Kidney epithelial cell (primary cell): ENCODE measurements around the gene PDCD1. TPM values are rescaled to one million over a fixed set of nuclear protein-coding genes. Genes with fewer than 3 reads are reported as not detected.

ENCODE experiments used
- DNase-seq: peaks from one replicate; pipeline ENCODE4 v3.0.0-alpha.2; 2010; ENCODE audit warnings: low read depth
- H3K27me3 ChIP-seq: 2 replicates; pipeline ENCODE4 v1.6.0; 2011; ENCODE audit warnings: low read length; ENCODE audit not compliant: control insufficient read depth, insufficient read depth
- H3K36me3 ChIP-seq: 2 replicates; pipeline ENCODE4 v1.5.1; 2011; ENCODE audit warnings: low read length; ENCODE audit not compliant: control insufficient read depth, insufficient read depth
- H3K4me3 ChIP-seq: 2 replicates; pipeline ENCODE4 v1.5.1; 2011; ENCODE audit warnings: low read depth, mild to moderate bottlenecking, control low read depth, low read length
- total RNA-seq: library from RNA; depleted of rRNA; stranded (reverse); fragments of >200 nt; gene quantifications from 2 replicates; pipeline ENCODE4 v1.2.3, GENCODE V29; 2015
- TF ChIP-seq, protein P1 (sequence below): IDR thresholded peaks from 2 replicates; pipeline ENCODE4 v1.5.1; 2011; ENCODE audit warnings: mild to moderate bottlenecking, moderate library complexity, low read length, control low read depth, inconsistent platforms; ENCODE audit not compliant: insufficient read depth, poor library complexity, severe bottlenecking

Gene PDCD1
- total RNA-seq, 1 donor from 2014 or later: 1.0 TPM

DNA sequence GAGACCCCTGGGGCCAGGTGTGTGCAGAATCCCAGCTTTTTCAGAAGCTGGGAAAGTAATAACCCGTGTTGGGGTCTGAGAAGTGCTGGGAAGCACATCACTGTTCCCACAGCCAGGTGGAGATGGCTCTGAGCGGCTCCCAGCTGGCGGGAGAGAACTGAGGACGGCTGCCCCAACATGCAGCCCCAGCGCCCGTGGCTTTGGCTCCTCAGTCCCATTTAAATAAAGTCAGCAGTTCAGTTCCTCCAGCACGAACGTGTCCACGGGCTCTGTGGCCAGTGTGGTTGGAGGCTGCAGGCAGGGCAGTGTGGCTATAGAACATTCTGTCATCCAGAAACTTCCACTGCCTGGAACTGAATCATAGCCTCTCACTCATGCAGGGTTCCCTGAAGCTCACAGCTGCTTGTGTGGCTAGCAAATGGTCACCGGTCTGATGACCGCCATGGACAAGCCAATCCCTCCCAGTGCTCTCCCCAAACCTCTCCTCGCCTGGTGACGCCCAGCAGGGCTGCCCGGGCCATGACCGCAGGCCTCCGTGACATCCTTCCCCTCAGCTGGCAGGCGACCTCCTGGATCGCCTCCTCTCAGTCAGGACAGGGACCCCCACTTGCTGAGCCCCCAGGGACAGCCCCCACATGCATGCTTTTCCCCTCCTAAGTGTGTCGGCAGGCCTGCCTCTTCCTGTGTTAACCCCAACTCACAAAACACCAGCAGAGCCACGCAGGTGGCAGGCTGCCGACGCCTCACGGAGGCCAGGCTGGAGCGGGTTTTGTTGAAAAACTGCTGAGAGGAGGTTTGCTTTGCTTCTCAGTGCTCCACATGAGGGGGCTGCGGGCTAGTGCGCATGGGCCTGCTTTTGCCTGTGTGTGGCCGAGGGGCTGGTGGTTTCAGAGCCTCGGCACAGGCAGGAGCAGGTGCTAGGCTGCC lies 12.2 kb upstream of the PDCD1 start:
- TF ChIP-seq, protein P1, sequence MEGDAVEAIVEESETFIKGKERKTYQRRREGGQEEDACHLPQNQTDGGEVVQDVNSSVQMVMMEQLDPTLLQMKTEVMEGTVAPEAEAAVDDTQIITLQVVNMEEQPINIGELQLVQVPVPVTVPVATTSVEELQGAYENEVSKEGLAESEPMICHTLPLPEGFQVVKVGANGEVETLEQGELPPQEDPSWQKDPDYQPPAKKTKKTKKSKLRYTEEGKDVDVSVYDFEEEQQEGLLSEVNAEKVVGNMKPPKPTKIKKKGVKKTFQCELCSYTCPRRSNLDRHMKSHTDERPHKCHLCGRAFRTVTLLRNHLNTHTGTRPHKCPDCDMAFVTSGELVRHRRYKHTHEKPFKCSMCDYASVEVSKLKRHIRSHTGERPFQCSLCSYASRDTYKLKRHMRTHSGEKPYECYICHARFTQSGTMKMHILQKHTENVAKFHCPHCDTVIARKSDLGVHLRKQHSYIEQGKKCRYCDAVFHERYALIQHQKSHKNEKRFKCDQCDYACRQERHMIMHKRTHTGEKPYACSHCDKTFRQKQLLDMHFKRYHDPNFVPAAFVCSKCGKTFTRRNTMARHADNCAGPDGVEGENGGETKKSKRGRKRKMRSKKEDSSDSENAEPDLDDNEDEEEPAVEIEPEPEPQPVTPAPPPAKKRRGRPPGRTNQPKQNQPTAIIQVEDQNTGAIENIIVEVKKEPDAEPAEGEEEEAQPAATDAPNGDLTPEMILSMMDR: no peak
- peaks cover 36% of the 10 kb centered on the region for H3K27me3 ChIP-seq
- DNase-seq: no peak
- H3K4me3 ChIP-seq: no peak overlapping the region
- no peaks in the 10 kb centered on the region for H3K36me3 ChIP-seq

DNA sequence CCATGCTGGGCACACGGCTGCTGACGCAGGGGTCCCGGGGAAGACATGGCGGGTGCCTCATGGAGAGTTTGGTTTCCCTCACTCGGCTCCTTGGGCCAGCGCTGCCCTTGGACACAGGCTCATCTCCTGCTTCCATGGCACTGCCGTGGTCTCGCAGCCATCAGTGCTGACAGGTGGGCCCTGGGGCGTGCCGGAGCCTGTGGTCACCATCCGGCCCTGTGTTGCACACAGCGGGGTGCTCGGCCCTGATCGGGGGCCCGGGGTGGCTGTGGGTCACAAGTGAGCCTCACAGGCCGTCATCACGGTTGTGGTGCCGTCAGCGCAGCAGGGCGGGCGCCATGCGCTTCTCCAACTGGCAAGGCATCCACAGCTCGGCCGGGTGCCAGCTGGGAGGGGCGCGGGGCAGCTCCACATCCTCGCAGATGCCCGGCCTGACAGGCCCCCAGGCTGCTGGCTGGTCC lies 11.4 kb upstream of the PDCD1 start:
- no peak for DNase-seq
- peaks cover 44% of the 10 kb centered on the region for H3K27me3 ChIP-seq
- no peaks in the 10 kb centered on the region for H3K36me3 ChIP-seq
- H3K4me3 ChIP-seq: no peak overlapping the region
- TF ChIP-seq, protein P1: no peak

GRCh38 chr2:241869087-241869961 lies 10.6 kb upstream of the PDCD1 start, which contains the start of gene RTP5:
RTP5 (plus strand) TSS chr2:241869729; CDS start chr2:241869757, 28 bp downstream.
- no peak within 1 kb of the TSS for H3K4me3 ChIP-seq
- TF ChIP-seq, protein P1: no peak
- no peak for DNase-seq
- H3K36me3 ChIP-seq: no peaks in the 10 kb centered on the region
- peaks cover 51% of the 10 kb centered on the region for H3K27me3 ChIP-seq

- Histone ChIP-seq H3K4me3 (no peak overlapping the region), H3K36me3 (no peaks in the 10 kb centered on the region), H3K27me3 (peaks cover 51% of the 10 kb centered on the region)
- DNase-seq: no peak
- TF ChIP-seq, protein P1: no peak
These were observed 10.0 kb upstream of the PDCD1 start for GRCh38 chr2:241868661-241869081.

- H3K27me3 ChIP-seq: peaks cover 58% of the 10 kb centered on the region
- TF ChIP-seq, protein P1: no peak
- H3K4me3 ChIP-seq: no peak overlapping the region
- H3K36me3 ChIP-seq: no peaks in the 10 kb centered on the region
- DNase-seq: no peak
These were observed 9.2 kb upstream of the PDCD1 start for GRCh38 chr2:241867776-241868420.
